WTC11 (cell line): Measurements from ENCODE around the gene POLR3GL. TPM values are rescaled to one million over a fixed set of nuclear protein-coding genes. Genes with fewer than 3 reads are reported as not detected.

Experiments
- ATAC-seq: fragments of 200-7000 bp; cut with Tn5 transposase; 2 replicates; pipeline ENCODE4 v1.10.0; 2021; ENCODE audit warnings: mild to moderate bottlenecking, moderate library complexity
- CTCF ChIA-PET: fragments of 300-600 bp; sonication (Branson Sonifier 250); formaldehyde crosslinking; loops from one replicate; lab custom pipeline; 2021; ENCODE audit warnings: antibody characterized with exemption; lab: Charles Lee
- POLR2A ChIA-PET: fragments of 350-600 bp; sonication (Branson Sonifier 250); formaldehyde crosslinking; loops from one replicate; lab custom pipeline; 2021; ENCODE audit warnings: antibody characterized with exemption; lab: Charles Lee
- DNase-seq: peaks from one replicate; pipeline ENCODE4 v3.0.0; 2021; ENCODE audit warnings: low spot score
- H3K27ac Mint-ChIP-seq: 2 replicates; pipeline ENCODE4 v1.8.0; 2021; ENCODE audit warnings: mixed read lengths
- H3K27me3 Mint-ChIP-seq: 2 replicates; pipeline ENCODE4 v1.8.0; 2021; ENCODE audit warnings: low read depth, mild to moderate bottlenecking, moderate library complexity, mixed read lengths
- H3K36me3 Mint-ChIP-seq: 2 replicates; pipeline ENCODE4 v1.8.0; 2021; ENCODE audit warnings: mixed read lengths
- H3K4me1 Mint-ChIP-seq: 2 replicates; pipeline ENCODE4 v1.8.0; 2022; ENCODE audit warnings: mixed read lengths
- H3K4me3 Mint-ChIP-seq: 2 replicates; pipeline ENCODE4 v1.8.0; 2021; ENCODE audit warnings: mild to moderate bottlenecking, moderate library complexity, mixed read lengths
- H3K9me3 Mint-ChIP-seq: 2 replicates; pipeline ENCODE4 v1.8.0; 2021; ENCODE audit warnings: mixed read lengths
- ATF3 ChIP-seq: sonication (generic); formaldehyde crosslinking; conservative IDR thresholded peaks from 2 replicates; pipeline ENCODE4 v1.8.1; 2022; ENCODE audit warnings: mild to moderate bottlenecking, missing genetic modification reagents
- EMX1 ChIP-seq: fragments of 250-450 bp; sonication (Bioruptor Pico); IDR thresholded peaks from 2 replicates; pipeline ENCODE4 v1.8.0; 2021; ENCODE audit warnings: mild to moderate bottlenecking
- ESRRA ChIP-seq: sonication (generic); formaldehyde crosslinking; IDR thresholded peaks from 2 replicates; pipeline ENCODE4 v1.8.1; 2022; ENCODE audit warnings: mild to moderate bottlenecking, missing genetic modification reagents, borderline replicate concordance
- IRF2 ChIP-seq: sonication (generic); formaldehyde crosslinking; IDR thresholded peaks from 2 replicates; pipeline ENCODE4 v1.8.0; 2022; ENCODE audit warnings: low read depth, missing genetic modification reagents, borderline replicate concordance
- JAZF1 ChIP-seq: fragments of 250-450 bp; sonication (Bioruptor Pico); IDR thresholded peaks from 2 replicates; pipeline ENCODE4 v1.9.0; 2021; ENCODE audit warnings: moderate library complexity, mild to moderate bottlenecking, inconsistent platforms
- MAX ChIP-seq: sonication (generic); formaldehyde crosslinking; IDR thresholded peaks from 2 replicates; pipeline ENCODE4 v1.8.0; 2022; ENCODE audit warnings: mild to moderate bottlenecking, missing genetic modification reagents
- MYBL2 ChIP-seq: sonication (generic); formaldehyde crosslinking; IDR thresholded peaks from 2 replicates; pipeline ENCODE4 v1.8.1; 2023; ENCODE audit warnings: mild to moderate bottlenecking, moderate library complexity, missing genetic modification reagents
- NFE2L1 ChIP-seq: sonication (generic); formaldehyde crosslinking; IDR thresholded peaks from 2 replicates; pipeline ENCODE4 v1.8.1; 2023; ENCODE audit warnings: missing genetic modification reagents
- RORB ChIP-seq: fragments of 250-450 bp; sonication (Bioruptor Pico); IDR thresholded peaks from 2 replicates; pipeline ENCODE4 v1.9.0; 2021; ENCODE audit warnings: mild to moderate bottlenecking
- SMAD4 ChIP-seq: sonication (generic); formaldehyde crosslinking; IDR thresholded peaks from 2 replicates; pipeline ENCODE4 v1.8.0; 2022; ENCODE audit warnings: mild to moderate bottlenecking, missing genetic modification reagents
- ZNF263 ChIP-seq: sonication (generic); formaldehyde crosslinking; IDR thresholded peaks from 2 replicates; pipeline ENCODE4 v1.8.1; 2022; ENCODE audit warnings: low read depth, mild to moderate bottlenecking, moderate library complexity, missing genetic modification reagents
- ZNF423 ChIP-seq: fragments of 250-450 bp; sonication (Bioruptor Pico); IDR thresholded peaks from 2 replicates; pipeline ENCODE4 v2.1.2; 2022; ENCODE audit warnings: mild to moderate bottlenecking, moderate library complexity
- total RNA-seq: library from RNA; stranded (reverse); gene quantifications from 3 replicates; pipeline ENCODE4 v1.2.3, GENCODE V29; 2021
- TF ChIP-seq, protein P1 (sequence below): sonication (generic); formaldehyde crosslinking; IDR thresholded peaks from 2 replicates; pipeline ENCODE4 v1.8.0; 2023; ENCODE audit warnings: missing genetic modification reagents
- TF ChIP-seq, protein P2 (sequence below): fragments of 250-450 bp; sonication (Bioruptor Pico); IDR thresholded peaks from 2 replicates; pipeline ENCODE4 v2.1.2; 2022; ENCODE audit warnings: mild to moderate bottlenecking, moderate library complexity
- TF ChIP-seq, protein P3 (sequence below): fragments of 250-450 bp; sonication (Bioruptor Pico); conservative IDR thresholded peaks from 2 replicates; pipeline ENCODE4 v1.9.0; 2021; ENCODE audit warnings: mild to moderate bottlenecking
- TF ChIP-seq, protein P4 (sequence below): sonication (generic); formaldehyde crosslinking; IDR thresholded peaks from 2 replicates; pipeline ENCODE4 v1.8.0; 2023; ENCODE audit warnings: missing genetic modification reagents, mild to moderate bottlenecking, borderline replicate concordance
- TF ChIP-seq, protein P5 (sequence below): fragments of 200-600 bp; IDR thresholded peaks from 2 replicates; pipeline ENCODE4 v1.8.0; 2022; ENCODE audit warnings: antibody characterized with exemption

Gene POLR3GL
- total RNA-seq, 1 experiment from 2014 or later = 3.8 TPM

- CTCF ChIA-PET = interaction anchor here (0.9 to 3.0 kb wide), 3 partner anchors 13 to 101 kb away, joined by 4 to 21 read pairs (median 12); no protein-coding TSS in a partner anchor
- peaks cover 56% of the 10 kb centered on the region for H3K4me1 Mint-ChIP-seq
These were observed 28.0 kb downstream of the POLR3GL start for GRCh38 chr1:145992502-145992936.

GRCh38 chr1:145992958-145993617 is 28.6 kb downstream of the POLR3GL start:
- Mint-ChIP-seq H3K36me3 (peaks cover 41% of the 10 kb centered on the region), H3K4me3 (peak overlapping the region; percentile 98), H3K4me1 (peaks cover 62% of the 10 kb centered on the region), H3K27ac (peak overlapping the region; percentile 80), H3K27me3 (no peaks in the 10 kb centered on the region), H3K9me3 (no peaks in the 10 kb centered on the region)
- DNase-seq (no peak), ATAC-seq (no peak)
- ChIA-PET POLR2A (interaction anchor here (1.3 kb wide), 1 partner anchor 13 kb away, joined by 5 read pairs; no protein-coding TSS in a partner anchor), CTCF (interaction anchor here (0.8 kb wide), 1 partner anchor 14 kb away, joined by 3 read pairs; no protein-coding TSS in a partner anchor)
- no peak for TF ChIP-seq NFE2L1 (CRISPR knock-in tag)
- no peak for TF ChIP-seq ATF3
- no peak for TF ChIP-seq EMX1 (CRISPR knock-in tag)
- no peak for TF ChIP-seq ZNF263 (CRISPR knock-in tag)
- TF ChIP-seq ESRRA (CRISPR knock-in tag) = no peak
- no peak for TF ChIP-seq JAZF1 (CRISPR knock-in tag)
- TF ChIP-seq, protein P1, sequence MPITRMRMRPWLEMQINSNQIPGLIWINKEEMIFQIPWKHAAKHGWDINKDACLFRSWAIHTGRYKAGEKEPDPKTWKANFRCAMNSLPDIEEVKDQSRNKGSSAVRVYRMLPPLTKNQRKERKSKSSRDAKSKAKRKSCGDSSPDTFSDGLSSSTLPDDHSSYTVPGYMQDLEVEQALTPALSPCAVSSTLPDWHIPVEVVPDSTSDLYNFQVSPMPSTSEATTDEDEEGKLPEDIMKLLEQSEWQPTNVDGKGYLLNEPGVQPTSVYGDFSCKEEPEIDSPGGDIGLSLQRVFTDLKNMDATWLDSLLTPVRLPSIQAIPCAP (CRISPR knock-in tag) = no peak
- TF ChIP-seq MYBL2 (CRISPR knock-in tag) = no peak
- TF ChIP-seq ZNF423 = no peak
- TF ChIP-seq IRF2 (CRISPR knock-in tag) = no peak
- no peak for TF ChIP-seq MAX (CRISPR knock-in tag)
- TF ChIP-seq RORB (CRISPR knock-in tag) = no peak

More at GRCh38 chr1:145992502-145992936, 28.0 kb downstream of the POLR3GL start:
- peak overlapping the region; percentile 98 for H3K4me3 Mint-ChIP-seq
- no peaks in the 10 kb centered on the region for H3K9me3 Mint-ChIP-seq
- H3K36me3 Mint-ChIP-seq = peaks cover 41% of the 10 kb centered on the region
- POLR2A ChIA-PET = interaction anchor here (1.4 kb wide), 1 partner anchor 13 kb away, joined by 4 read pairs; no protein-coding TSS in a partner anchor
- peak overlapping the region; percentile 80 for H3K27ac Mint-ChIP-seq
- ATAC-seq = no peak
- DNase-seq = no peak
- TF ChIP-seq, protein P2, sequence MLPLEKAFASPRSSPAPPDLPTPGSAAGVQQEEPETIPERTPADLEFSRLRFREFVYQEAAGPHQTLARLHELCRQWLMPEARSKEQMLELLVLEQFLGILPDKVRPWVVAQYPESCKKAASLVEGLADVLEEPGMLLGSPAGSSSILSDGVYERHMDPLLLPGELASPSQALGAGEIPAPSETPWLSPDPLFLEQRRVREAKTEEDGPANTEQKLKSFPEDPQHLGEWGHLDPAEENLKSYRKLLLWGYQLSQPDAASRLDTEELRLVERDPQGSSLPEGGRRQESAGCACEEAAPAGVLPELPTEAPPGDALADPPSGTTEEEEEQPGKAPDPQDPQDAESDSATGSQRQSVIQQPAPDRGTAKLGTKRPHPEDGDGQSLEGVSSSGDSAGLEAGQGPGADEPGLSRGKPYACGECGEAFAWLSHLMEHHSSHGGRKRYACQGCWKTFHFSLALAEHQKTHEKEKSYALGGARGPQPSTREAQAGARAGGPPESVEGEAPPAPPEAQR (CRISPR knock-in tag) = no peak
- TF ChIP-seq, protein P3, sequence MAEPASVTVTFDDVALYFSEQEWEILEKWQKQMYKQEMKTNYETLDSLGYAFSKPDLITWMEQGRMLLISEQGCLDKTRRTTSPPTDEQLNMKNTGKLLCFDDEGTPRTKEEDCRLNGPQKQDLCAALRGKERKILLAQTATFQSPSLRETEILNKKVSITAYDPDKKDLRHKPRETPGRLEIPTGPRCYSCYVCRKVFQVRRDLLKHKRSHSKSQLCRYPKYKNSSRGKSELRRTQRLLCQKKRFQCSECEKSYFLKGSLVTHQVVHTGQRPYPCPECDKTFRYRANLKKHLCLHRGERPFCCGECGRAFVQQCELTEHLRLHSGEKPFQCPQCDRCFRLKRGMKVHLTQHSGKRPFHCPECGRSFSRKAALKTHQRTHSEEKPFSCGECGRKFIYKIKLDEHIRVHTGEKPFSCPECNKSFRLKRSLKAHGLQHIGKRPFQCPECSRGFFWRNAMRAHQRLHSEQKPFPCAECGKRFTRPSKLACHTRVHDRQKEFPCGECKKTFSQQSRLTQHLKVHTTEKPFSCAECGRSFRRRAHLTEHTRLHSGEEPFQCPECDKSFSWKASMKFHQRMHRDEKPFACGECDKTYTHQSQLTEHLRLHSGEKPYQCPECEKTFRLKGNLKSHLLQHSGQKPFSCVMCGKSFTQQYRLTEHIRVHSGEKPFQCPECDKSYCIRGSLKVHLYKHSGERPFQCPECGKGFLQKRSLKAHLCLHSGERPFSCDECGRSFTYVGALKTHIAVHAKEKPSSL = no peak
- TF ChIP-seq, protein P4, sequence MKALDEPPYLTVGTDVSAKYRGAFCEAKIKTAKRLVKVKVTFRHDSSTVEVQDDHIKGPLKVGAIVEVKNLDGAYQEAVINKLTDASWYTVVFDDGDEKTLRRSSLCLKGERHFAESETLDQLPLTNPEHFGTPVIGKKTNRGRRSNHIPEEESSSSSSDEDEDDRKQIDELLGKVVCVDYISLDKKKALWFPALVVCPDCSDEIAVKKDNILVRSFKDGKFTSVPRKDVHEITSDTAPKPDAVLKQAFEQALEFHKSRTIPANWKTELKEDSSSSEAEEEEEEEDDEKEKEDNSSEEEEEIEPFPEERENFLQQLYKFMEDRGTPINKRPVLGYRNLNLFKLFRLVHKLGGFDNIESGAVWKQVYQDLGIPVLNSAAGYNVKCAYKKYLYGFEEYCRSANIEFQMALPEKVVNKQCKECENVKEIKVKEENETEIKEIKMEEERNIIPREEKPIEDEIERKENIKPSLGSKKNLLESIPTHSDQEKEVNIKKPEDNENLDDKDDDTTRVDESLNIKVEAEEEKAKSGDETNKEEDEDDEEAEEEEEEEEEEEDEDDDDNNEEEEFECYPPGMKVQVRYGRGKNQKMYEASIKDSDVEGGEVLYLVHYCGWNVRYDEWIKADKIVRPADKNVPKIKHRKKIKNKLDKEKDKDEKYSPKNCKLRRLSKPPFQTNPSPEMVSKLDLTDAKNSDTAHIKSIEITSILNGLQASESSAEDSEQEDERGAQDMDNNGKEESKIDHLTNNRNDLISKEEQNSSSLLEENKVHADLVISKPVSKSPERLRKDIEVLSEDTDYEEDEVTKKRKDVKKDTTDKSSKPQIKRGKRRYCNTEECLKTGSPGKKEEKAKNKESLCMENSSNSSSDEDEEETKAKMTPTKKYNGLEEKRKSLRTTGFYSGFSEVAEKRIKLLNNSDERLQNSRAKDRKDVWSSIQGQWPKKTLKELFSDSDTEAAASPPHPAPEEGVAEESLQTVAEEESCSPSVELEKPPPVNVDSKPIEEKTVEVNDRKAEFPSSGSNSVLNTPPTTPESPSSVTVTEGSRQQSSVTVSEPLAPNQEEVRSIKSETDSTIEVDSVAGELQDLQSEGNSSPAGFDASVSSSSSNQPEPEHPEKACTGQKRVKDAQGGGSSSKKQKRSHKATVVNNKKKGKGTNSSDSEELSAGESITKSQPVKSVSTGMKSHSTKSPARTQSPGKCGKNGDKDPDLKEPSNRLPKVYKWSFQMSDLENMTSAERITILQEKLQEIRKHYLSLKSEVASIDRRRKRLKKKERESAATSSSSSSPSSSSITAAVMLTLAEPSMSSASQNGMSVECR (CRISPR knock-in tag) = no peak
- TF ChIP-seq, protein P5, sequence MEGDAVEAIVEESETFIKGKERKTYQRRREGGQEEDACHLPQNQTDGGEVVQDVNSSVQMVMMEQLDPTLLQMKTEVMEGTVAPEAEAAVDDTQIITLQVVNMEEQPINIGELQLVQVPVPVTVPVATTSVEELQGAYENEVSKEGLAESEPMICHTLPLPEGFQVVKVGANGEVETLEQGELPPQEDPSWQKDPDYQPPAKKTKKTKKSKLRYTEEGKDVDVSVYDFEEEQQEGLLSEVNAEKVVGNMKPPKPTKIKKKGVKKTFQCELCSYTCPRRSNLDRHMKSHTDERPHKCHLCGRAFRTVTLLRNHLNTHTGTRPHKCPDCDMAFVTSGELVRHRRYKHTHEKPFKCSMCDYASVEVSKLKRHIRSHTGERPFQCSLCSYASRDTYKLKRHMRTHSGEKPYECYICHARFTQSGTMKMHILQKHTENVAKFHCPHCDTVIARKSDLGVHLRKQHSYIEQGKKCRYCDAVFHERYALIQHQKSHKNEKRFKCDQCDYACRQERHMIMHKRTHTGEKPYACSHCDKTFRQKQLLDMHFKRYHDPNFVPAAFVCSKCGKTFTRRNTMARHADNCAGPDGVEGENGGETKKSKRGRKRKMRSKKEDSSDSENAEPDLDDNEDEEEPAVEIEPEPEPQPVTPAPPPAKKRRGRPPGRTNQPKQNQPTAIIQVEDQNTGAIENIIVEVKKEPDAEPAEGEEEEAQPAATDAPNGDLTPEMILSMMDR = no peak
- TF ChIP-seq SMAD4 = no peak
- TF ChIP-seq ESRRA (CRISPR knock-in tag) = no peak
- TF ChIP-seq, all 79 proteins: peak for 0
- no peaks in the 10 kb centered on the region for H3K27me3 Mint-ChIP-seq
